ENCODE results near the gene SMOC1. TPM values are rescaled to one million over a fixed set of nuclear protein-coding genes. Genes with fewer than 3 reads are reported as not detected.

SMOC1 gene
- total RNA-seq, 2 donors from 2014 or later = 5.3 to 14.0 TPM

DNA sequence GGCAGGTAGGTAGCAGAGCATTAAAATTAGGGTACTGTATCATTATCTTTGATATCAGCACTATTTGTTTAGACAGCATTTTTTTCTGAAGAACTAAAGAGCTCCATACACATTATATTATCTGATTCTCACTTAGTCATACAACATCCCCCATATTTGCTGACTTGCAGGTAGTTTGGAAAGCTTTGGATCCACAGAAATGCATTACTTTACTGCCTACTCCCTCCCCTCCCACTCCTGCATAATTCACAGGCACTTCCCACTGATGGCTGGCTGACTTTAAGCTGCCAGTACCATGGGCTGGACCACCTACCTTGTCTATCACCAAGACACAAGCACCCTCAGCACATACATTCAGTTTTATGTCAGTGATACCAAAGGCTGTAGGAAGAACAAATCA is 199.1 kb downstream of the SMOC1 start:
- no peak for TF ChIP-seq POLR2A (IDR thresholded peaks at IDR 0.05)
- TF ChIP-seq, protein P1, sequence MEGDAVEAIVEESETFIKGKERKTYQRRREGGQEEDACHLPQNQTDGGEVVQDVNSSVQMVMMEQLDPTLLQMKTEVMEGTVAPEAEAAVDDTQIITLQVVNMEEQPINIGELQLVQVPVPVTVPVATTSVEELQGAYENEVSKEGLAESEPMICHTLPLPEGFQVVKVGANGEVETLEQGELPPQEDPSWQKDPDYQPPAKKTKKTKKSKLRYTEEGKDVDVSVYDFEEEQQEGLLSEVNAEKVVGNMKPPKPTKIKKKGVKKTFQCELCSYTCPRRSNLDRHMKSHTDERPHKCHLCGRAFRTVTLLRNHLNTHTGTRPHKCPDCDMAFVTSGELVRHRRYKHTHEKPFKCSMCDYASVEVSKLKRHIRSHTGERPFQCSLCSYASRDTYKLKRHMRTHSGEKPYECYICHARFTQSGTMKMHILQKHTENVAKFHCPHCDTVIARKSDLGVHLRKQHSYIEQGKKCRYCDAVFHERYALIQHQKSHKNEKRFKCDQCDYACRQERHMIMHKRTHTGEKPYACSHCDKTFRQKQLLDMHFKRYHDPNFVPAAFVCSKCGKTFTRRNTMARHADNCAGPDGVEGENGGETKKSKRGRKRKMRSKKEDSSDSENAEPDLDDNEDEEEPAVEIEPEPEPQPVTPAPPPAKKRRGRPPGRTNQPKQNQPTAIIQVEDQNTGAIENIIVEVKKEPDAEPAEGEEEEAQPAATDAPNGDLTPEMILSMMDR (IDR thresholded peaks at IDR 0.05) = no peak

DNA sequence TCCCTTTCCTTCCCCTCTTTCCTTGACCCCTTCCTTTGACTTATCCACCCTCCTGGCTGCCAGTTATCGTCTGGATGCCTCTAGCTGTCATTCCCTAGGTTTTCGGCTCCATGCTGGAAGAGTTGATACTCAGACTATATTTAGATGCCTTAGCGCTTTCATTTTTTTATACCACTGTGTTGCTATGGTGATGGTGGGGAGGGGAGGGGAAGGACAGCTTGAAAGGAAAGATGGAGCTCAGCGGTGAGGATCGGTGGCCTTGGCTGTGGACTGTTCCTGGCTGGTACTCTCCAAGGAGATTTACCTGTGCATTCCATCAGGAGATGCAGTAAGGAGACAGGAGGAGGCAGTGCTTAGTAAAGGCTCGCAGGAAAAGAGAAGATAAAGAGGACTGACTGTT is 200.9 kb downstream of the SMOC1 start:
- 68 to 78% methylated on average over 6 of the region's 6 CpGs for WGBS, 2 donors
- Histone ChIP-seq H3K27me3 (no peaks in the 10 kb centered on the region), H3K4me3 (no peak overlapping the region), H3K27ac (no peak overlapping the region), H3K9me3 (no peaks in the 10 kb centered on the region), H3K4me1 (peaks cover 23% of the 10 kb centered on the region), H3K36me3 (replicated peaks in 1 of 2; ENCODE audit: insufficient read depth in 1 of 2, low read depth in 2 of 2) (no peaks in the 10 kb centered on the region)
- TF ChIP-seq, protein P1 (IDR thresholded peaks at IDR 0.05) = no peak
- no peak for TF ChIP-seq POLR2A (IDR thresholded peaks at IDR 0.05)
- no peak for ATAC-seq
- intact Hi-C loops (cut with DNase I) = no loop called here
- DNase-seq = no peak

More for the DNA sequence above, 199.1 kb downstream of the SMOC1 start:
- H3K27ac ChIP-seq = no peak overlapping the region
- no peaks in the 10 kb centered on the region for H3K27me3 ChIP-seq
- DNase-seq (no peak), ATAC-seq (no peak)
- H3K9me3 ChIP-seq = no peaks in the 10 kb centered on the region
- no peaks in the 10 kb centered on the region for H3K36me3 ChIP-seq (replicated peaks in 1 of 2; ENCODE audit: insufficient read depth in 1 of 2, low read depth in 2 of 2)
- peaks cover 23% of the 10 kb centered on the region for H3K4me1 ChIP-seq
- intact Hi-C loops (cut with DNase I) = no loop called here
- no peak overlapping the region for H3K4me3 ChIP-seq

Other genes starting within 250 kb of the SMOC1 start
- 100 to 1,000 TPM; 198 to 230 TPM for gene SRSF5, start 112.3 kb upstream of the SMOC1 start, total RNA-seq
- not detected for gene SLC10A1, start 82.2 kb upstream of the SMOC1 start, total RNA-seq

Data from body of pancreas (tissue), 4 donors.